ENCODE data around the gene PHACTR2.

Gene PHACTR2

DNA sequence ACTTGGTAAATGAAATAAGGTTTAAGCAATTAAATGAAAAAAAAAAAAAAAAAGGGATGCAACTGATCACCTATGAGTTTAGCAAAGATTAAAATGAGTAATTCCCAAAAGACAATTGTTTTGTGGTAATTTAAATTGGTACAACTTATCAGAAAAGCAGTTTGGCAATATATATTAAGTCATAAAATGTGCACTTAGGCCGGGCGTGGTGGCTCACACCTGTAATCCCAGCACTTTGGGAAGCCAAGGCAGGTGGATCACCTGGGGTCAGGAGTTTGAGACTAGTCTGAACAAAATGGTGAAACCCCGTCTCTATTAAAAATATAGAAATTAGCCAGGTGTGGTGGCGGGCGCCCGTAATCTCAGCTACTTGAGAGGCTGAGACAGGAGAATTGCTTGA is 7.9 kb downstream of the PHACTR2 start:
- Mint-ChIP-seq H3K4me3 (no peak overlapping the region), H3K36me3 (ENCODE audit: low read depth) (peaks cover 12% of the 10 kb centered on the region), H3K27me3 (peaks cover 3% of the 10 kb centered on the region), H3K9me3 (peaks cover 18% of the 10 kb centered on the region), H3K27ac (no peak overlapping the region), H3K4me1 (peaks cover 11% of the 10 kb centered on the region)
- DNase-seq, result no peak
- ATAC-seq, result no peak

DNA sequence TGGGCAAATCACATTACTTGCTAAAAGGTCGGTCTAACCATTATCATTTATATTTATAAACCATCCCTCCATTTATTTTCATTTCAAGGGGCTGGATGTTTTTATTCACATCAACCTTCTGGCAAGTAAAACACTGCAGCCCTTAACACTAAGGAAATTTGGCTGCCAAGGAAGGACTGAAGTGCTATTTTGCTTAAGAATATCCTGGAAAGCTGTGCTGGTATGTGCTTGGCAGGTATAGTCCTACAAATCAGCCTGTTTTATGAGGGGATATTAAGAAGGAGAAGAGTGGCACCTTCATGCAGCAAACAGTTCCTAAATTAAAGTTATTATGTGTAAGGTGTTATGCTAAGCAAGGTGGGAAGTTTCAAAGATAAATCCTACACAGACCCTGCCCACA is 9.8 kb downstream of the PHACTR2 start:
- peaks cover 17% of the 10 kb centered on the region for H3K4me1 Mint-ChIP-seq
- peaks cover 9% of the 10 kb centered on the region for H3K9me3 Mint-ChIP-seq
- DNase-seq, result no peak
- no peak overlapping the region for H3K27ac Mint-ChIP-seq
- peaks cover 6% of the 10 kb centered on the region for H3K36me3 Mint-ChIP-seq (ENCODE audit: low read depth)
- H3K27me3 Mint-ChIP-seq, result no peaks in the 10 kb centered on the region
- no peak for ATAC-seq
- H3K4me3 Mint-ChIP-seq, result no peak overlapping the region

DNA sequence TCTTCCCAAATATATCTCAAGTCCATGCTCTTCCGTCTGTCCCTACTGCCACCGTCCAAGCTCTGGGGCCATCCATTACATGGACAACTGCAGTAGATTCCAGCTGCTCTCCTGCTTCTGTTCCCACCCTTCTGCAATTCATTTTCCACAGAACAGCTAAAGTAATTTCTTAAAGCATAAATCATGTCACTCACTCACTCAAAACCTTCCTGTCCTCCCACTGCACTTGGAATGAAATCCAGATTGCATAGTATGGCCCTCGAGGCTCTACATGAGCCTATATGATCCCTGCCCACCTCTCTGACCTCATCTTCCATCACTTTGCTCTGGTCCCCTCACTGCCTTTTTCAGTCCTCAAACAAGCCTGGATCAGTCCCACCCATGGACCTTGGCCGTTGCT is 10.9 kb downstream of the PHACTR2 start:
- Mint-ChIP-seq H3K4me3 (no peak overlapping the region), H3K36me3 (ENCODE audit: low read depth) (peaks cover 1% of the 10 kb centered on the region), H3K4me1 (peaks cover 18% of the 10 kb centered on the region), H3K27ac (no peak overlapping the region), H3K9me3 (peaks cover under 1% of the 10 kb centered on the region), H3K27me3 (no peaks in the 10 kb centered on the region)
- no peak for ATAC-seq
- no peak for DNase-seq

DNA sequence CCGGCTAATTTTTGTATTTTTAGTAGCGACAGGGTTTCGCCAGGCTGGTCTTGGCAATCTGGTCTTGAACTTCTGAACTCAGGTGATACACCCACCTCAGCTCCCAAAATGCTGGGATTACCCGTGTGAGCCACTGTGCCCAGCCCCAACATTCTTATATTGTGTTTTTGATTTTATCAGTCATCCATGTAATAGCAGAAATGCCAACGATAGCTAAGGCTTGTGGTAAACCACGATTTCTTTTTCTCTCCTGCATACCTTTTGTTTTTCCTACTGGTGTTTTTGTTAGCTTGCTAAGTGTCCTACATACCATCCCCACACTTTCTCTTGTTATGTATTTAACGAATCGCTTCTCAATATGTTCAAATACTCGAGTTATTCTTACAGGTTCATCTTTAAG is 12.1 kb downstream of the PHACTR2 start:
- Mint-ChIP-seq H3K4me1 (peaks cover 28% of the 10 kb centered on the region), H3K36me3 (ENCODE audit: low read depth) (peaks cover 1% of the 10 kb centered on the region), H3K27me3 (no peaks in the 10 kb centered on the region), H3K9me3 (no peaks in the 10 kb centered on the region), H3K4me3 (no peak overlapping the region), H3K27ac (no peak overlapping the region)
- DNase-seq, result no peak
- no peak for ATAC-seq

DNA sequence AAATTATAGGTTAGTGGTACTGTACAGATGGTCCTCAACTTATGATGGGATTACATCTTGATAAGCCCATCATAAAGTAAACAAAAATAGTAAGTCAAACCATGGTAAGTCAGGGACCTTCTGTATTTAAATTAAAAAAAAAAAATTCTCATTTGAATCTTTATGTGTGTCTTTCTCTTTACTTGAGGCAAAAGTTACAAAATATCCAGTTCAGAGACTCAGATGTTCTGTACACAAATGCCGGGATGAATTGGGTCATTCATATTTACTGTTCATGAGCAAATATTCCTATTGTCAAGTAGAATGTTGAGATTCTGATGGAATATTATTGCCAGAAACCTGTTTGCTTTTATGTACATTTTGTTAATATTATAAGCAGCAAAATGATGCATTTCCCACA is 13.4 kb downstream of the PHACTR2 start:
- Mint-ChIP-seq H3K4me3 (no peak overlapping the region), H3K27ac (no peak overlapping the region), H3K9me3 (no peaks in the 10 kb centered on the region), H3K27me3 (no peaks in the 10 kb centered on the region), H3K4me1 (peaks cover 40% of the 10 kb centered on the region), H3K36me3 (ENCODE audit: low read depth) (peaks cover 1% of the 10 kb centered on the region)
- ATAC-seq (no peak), DNase-seq (no peak)

DNA sequence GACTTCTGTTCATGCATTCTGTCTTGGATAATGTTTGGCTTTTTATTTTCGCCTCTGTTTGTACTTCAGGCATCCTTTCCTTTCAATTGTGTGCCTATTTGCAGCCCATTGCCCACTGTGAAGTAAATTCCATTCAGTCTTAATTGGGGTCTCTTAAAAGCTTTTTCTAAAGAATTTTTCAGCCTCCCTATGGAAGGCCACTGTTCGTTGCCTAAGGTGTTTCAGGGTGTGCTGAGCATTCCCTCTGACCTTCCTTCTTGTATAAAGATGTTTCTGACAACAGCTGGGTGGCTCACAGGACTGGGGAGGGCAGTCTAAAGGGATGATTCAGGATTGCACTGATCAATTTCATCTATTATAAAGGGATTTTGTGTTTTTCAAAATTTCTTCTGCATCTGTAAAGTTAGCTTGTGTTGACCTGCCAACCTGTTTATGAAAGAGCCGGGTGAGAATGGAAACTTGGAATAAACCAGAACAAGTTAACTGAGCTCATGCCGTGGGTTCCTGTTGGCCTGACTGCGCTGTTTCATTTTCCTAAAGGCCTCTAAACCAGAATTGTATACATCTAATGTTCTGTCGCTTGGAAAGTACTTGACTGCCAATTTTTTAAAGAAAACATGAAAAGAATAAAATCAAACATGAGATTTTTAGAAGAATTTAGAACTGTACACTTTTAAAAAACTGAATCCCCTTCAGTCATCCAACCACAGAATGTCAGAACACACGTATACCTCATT is 14.3 kb downstream of the PHACTR2 start:
- peaks cover 45% of the 10 kb centered on the region for H3K4me1 Mint-ChIP-seq

DNA sequence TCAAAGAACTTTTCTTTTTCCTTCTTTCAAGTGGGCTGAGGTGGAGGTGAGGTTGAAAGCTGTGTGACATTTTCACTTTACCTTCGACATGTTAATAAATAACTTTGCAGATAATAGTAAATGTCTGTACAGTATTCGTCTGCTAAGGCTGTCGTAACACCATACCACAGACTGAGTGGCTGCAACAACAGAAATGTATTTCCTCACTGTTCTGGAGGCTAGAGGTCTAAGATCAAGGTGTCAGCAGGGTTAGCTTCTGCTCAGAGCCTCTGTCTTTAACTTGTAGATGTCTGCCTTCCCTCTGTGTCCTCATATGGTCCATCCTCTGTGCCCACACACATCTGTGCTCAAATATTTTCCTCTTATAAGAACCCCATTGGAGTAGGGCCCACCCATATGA is 14.9 kb downstream of the PHACTR2 start:
- Mint-ChIP-seq H3K27me3 (no peaks in the 10 kb centered on the region), H3K9me3 (no peaks in the 10 kb centered on the region), H3K36me3 (ENCODE audit: low read depth) (peaks cover 1% of the 10 kb centered on the region), H3K4me1 (peaks cover 45% of the 10 kb centered on the region), H3K27ac (no peak overlapping the region), H3K4me3 (no peak overlapping the region)
- DNase-seq (no peak), ATAC-seq (no peak)

More for the DNA sequence above, 14.3 kb downstream of the PHACTR2 start:
- peaks cover 1% of the 10 kb centered on the region for H3K36me3 Mint-ChIP-seq (ENCODE audit: low read depth)
- no peaks in the 10 kb centered on the region for H3K27me3 Mint-ChIP-seq
- DNase-seq (no peak), ATAC-seq (no peak)
- no peak overlapping the region for H3K4me3 Mint-ChIP-seq
- H3K27ac Mint-ChIP-seq, result no peak overlapping the region
- no peaks in the 10 kb centered on the region for H3K9me3 Mint-ChIP-seq

DNA sequence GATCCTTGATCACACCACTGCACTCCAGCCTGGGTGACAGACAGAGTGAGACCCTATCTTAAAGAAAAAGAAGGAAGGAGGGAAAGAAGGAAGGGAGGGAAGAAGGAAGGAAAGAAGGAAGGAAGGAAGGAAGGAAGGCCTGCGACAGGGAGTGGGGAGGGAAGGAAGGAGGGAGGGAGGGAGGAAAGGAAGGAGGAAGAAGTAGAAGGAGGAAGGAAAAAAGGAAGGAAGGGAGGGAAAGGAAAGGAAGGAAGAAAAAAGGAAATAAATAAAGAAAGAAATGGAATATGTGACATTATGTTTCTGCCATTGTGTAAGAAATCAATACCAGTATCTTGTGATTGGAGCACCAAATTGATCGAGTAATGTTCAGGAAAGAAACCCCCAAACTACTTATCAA is 16.2 kb downstream of the PHACTR2 start:
- no peak overlapping the region for H3K27ac Mint-ChIP-seq
- H3K4me1 Mint-ChIP-seq, result peaks cover 45% of the 10 kb centered on the region
- no peaks in the 10 kb centered on the region for H3K9me3 Mint-ChIP-seq
- no peaks in the 10 kb centered on the region for H3K27me3 Mint-ChIP-seq
- ATAC-seq (no peak), DNase-seq (no peak)
- H3K36me3 Mint-ChIP-seq (ENCODE audit: low read depth), result no peaks in the 10 kb centered on the region
- no peak overlapping the region for H3K4me3 Mint-ChIP-seq

DNA sequence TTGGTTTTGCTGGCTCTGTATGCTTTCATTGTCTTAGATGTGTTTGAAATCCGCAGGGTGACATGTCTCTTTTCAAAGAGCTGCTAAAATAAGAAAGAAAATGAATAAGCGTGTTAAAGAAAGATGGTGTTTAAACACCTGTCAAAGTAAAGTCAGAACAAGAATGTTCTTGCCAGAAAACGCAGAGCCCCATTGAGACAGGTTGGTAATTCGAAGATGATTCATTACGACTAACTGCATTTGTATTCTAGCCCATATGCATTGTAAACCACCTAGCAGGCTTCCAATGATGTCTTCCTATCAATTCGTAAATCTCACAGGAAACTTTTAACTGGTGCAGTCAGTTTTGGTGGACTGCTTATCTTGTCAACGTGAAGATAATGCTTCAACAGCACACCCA is 16.8 kb downstream of the PHACTR2 start:
- H3K4me3 Mint-ChIP-seq, result no peak overlapping the region
- peak overlapping the region; percentile 16 for H3K27ac Mint-ChIP-seq
- H3K36me3 Mint-ChIP-seq (ENCODE audit: low read depth), result no peaks in the 10 kb centered on the region
- no peaks in the 10 kb centered on the region for H3K27me3 Mint-ChIP-seq
- no peaks in the 10 kb centered on the region for H3K9me3 Mint-ChIP-seq
- DNase-seq (no peak), ATAC-seq (peak; percentile 65)
- H3K4me1 Mint-ChIP-seq, result peaks cover 42% of the 10 kb centered on the region

DNA sequence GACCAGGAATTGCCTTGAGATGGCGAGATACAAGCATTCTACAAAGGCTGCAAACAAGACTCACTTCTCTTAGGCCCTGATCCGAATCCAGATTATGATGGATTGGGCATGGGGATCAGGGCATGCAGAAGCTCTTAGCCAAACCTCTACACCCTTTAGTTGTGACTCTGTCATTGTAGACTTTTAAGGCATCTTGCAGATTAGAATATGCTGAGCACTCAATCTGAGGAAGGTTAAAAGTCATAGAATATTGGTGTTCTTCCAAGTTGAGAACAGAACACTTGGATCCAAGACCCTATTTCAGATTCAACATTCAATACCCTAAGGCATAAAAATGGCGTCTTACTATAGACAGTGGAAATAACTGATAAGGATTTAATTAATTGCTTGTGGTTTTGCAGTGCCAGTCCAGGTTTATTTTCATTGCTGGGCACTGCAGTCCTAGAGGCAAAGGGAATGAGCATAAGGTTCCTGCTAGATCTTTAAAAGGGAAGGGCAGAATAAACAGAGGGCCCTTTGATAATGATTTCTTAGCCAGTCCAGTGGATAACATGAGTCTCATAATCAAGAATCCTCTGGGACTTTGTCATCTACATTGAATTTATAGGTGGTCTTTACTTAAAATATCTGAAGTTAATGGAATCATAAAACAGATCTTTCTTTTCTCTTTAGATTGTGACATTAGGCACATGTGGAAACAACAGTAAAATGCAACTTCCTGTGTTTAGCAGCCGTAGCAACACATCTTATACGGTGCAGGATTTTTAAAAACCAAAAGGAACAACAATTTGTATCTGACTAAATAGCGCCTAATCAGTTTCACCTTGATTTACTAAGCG is 17.6 kb downstream of the PHACTR2 start:
- H3K4me3 Mint-ChIP-seq, result no peak overlapping the region
- H3K9me3 Mint-ChIP-seq, result no peaks in the 10 kb centered on the region
- no peak for ATAC-seq

DNA sequence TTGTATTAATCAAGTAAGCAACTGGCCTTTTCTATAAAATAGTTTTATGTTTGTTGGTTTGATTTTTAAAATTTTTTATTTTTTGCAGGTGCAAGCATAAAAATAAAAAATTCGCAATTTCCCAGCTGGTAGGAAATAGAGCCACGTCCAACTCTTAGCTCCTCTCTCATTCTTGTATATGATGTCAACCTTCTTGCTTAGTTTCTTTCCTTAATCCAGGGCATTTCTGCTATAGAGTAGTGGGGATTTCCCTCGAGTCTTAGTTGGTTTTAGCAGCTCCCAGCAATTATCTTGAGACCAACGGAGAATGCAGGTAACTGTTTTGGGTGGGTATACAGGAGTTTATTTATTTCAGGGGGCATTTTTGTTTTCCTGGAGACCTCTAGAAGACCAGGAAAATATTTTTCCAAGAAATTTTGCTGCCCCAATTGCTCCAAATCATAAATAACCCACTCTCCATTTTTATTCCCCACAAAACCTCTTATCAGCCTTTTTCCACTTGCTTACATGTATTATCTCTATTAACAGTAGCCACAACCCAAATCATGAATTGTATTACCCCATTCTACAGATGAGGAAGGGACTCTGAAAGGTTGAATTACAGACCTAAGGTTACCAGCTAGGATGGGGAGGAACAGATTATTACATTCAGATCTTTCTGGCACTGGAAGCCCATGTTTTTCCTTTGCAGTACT is 18.4 kb downstream of the PHACTR2 start:
- Mint-ChIP-seq H3K4me1 (peaks cover 35% of the 10 kb centered on the region), H3K4me3 (no peak overlapping the region), H3K27me3 (no peaks in the 10 kb centered on the region), H3K9me3 (no peaks in the 10 kb centered on the region), H3K36me3 (ENCODE audit: low read depth) (no peaks in the 10 kb centered on the region), H3K27ac (no peak overlapping the region)
- ATAC-seq (no peak), DNase-seq (no peak)

More for the DNA sequence above, 17.6 kb downstream of the PHACTR2 start:
- Mint-ChIP-seq H3K27me3 (no peaks in the 10 kb centered on the region), H3K27ac (no peak overlapping the region), H3K4me1 (peaks cover 35% of the 10 kb centered on the region), H3K36me3 (ENCODE audit: low read depth) (no peaks in the 10 kb centered on the region)
- no peak for DNase-seq

DNA sequence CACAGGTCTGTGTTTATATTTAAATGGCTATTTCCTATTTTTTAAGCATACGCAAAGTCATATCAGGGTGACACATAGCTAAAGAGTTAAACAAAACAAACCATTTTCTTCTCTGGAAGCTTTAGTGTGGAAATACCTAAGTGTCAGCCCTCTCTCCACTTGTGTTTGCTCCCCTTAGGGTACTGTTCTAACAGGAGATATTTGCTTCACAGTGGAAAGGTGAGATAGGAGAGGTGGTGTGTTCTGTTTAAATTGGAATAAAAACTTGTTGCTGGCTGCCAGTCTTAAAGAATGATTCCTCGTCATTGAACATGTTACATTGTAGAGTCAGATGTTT is 18.9 kb downstream of the PHACTR2 start:
- no peak for ATAC-seq
- peaks cover 35% of the 10 kb centered on the region for H3K4me1 Mint-ChIP-seq
- DNase-seq, result no peak
- no peak overlapping the region for H3K27ac Mint-ChIP-seq
- H3K9me3 Mint-ChIP-seq, result no peaks in the 10 kb centered on the region
- no peak overlapping the region for H3K4me3 Mint-ChIP-seq
- H3K27me3 Mint-ChIP-seq, result no peaks in the 10 kb centered on the region
- H3K36me3 Mint-ChIP-seq (ENCODE audit: low read depth), result no peaks in the 10 kb centered on the region

DNA sequence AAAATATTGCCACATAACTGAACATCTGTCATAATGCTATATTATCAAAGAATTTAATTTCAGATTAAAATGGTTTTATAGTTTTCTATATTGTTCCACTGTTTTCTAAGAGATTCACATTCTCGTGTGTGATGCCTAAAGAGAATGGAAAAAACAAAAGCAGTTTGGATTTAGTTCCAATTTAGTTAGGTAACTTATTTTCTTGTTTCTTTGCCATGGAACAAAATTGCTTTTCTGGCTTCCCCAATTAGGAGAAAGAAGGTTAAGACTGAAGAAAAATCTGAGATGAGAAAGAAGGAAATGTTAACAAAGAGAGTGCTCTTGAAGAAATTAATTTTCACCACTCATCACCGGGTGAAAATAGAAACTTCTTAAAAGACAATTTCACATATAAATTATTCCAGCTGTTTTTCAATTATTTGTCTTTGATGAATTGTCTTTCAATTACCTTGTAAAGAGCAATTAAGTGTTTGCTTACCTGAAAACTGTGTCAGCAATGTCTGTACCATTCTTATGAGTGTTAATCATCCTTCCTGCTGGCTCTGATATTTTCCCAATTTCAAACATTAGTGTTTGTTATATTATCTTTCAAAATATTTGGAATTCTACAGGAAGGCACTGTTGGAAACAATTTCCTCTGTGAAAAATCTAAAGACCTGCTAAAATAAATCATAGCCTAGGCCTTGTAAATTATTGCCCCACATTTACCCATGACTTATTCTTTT is 19.5 kb downstream of the PHACTR2 start:
- Mint-ChIP-seq H3K9me3 (no peaks in the 10 kb centered on the region), H3K4me3 (no peak overlapping the region), H3K27me3 (no peaks in the 10 kb centered on the region), H3K36me3 (ENCODE audit: low read depth) (no peaks in the 10 kb centered on the region), H3K27ac (no peak overlapping the region), H3K4me1 (peaks cover 31% of the 10 kb centered on the region)
- DNase-seq (no peak), ATAC-seq (no peak)

DNA sequence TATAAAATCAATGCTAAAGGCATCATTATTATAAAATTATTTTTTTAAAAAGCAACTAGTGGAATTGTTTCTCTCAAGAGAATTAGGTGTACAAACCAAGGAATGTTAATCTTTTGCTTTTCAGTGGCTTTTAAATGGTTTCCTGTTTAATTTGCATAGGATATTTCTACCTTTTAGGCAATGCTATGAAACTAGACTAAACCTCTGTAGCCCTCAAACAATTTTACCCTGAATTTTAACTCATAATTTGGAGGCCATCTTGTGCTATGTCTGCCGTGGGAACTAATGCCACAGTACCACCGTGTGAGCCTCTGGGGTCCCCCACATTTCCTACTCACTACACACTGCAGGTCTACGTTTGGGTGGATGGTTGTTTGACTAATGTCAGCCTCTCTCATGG is 20.6 kb downstream of the PHACTR2 start:
- no peaks in the 10 kb centered on the region for H3K36me3 Mint-ChIP-seq (ENCODE audit: low read depth)
- no peaks in the 10 kb centered on the region for H3K27me3 Mint-ChIP-seq
- ATAC-seq, result no peak
- no peak overlapping the region for H3K27ac Mint-ChIP-seq
- DNase-seq, result no peak
- no peak overlapping the region for H3K4me3 Mint-ChIP-seq
- no peaks in the 10 kb centered on the region for H3K9me3 Mint-ChIP-seq
- H3K4me1 Mint-ChIP-seq, result peaks cover 28% of the 10 kb centered on the region
